Osteoblast (primary cell): ENCODE results near the gene NISCH. TPM values are rescaled to one million over a fixed set of nuclear protein-coding genes. Genes with fewer than 3 reads are reported as not detected.

Source experiments
- DNase-seq: peaks from one replicate; pipeline ENCODE4 v3.0.0; 2011; ENCODE audit warnings: low spot score, mixed read lengths; ENCODE audit not compliant: insufficient read length; ENCODE audit errors: missing footprints
- H2AFZ ChIP-seq: 2 replicates; pipeline ENCODE4 v1.6.0; 2011; ENCODE audit warnings: mild to moderate bottlenecking, low read length
- H3K27ac ChIP-seq: 2 replicates; pipeline ENCODE4 v1.5.1; 2011; ENCODE audit warnings: mild to moderate bottlenecking, low read depth, low read length, moderate library complexity
- H3K27me3 ChIP-seq: 2 replicates; pipeline ENCODE4 v1.6.0; 2012; ENCODE audit warnings: mild to moderate bottlenecking, control low read depth, inconsistent platforms, low read length, moderate library complexity; ENCODE audit not compliant: insufficient read depth
- H3K36me3 ChIP-seq: 2 replicates; pipeline ENCODE4 v1.5.1; 2011; ENCODE audit warnings: mild to moderate bottlenecking, low read length, control low read depth, moderate library complexity; ENCODE audit not compliant: insufficient read depth
- H3K4me1 ChIP-seq: 2 replicates; pipeline ENCODE4 v1.5.1; 2011; ENCODE audit warnings: mild to moderate bottlenecking, low read length, control low read depth, moderate library complexity; ENCODE audit not compliant: insufficient read depth
- H3K4me2 ChIP-seq: 2 replicates; pipeline ENCODE4 v1.6.0; 2011; ENCODE audit warnings: mild to moderate bottlenecking, low read length; ENCODE audit not compliant: insufficient read depth
- H3K4me3 ChIP-seq: fragments of 200-600 bp; sonication (generic); 3 replicates; pipeline ENCODE4 v1.5.1; 2012; ENCODE audit warnings: mild to moderate bottlenecking, low read length, inconsistent platforms; ENCODE audit not compliant: insufficient read depth
- H3K79me2 ChIP-seq: 2 replicates; pipeline ENCODE4 v1.6.0; 2012; ENCODE audit warnings: mild to moderate bottlenecking, low read length, control low read depth, inconsistent platforms; ENCODE audit not compliant: insufficient read depth
- H3K9me3 ChIP-seq: 2 replicates; pipeline ENCODE4 v1.5.1; 2011; ENCODE audit warnings: low read depth, low read length, control low read depth
- H4K20me1 ChIP-seq: 2 replicates; pipeline ENCODE4 v1.6.0; 2012; ENCODE audit warnings: mild to moderate bottlenecking, low read length, control low read depth; ENCODE audit not compliant: insufficient read depth
- total RNA-seq: library from RNA; depleted of rRNA; stranded (reverse); fragments of >200 nt; gene quantifications from 2 replicates; pipeline ENCODE4 v1.2.3, GENCODE V29; 2012
- TF ChIP-seq, protein P1 (sequence below): IDR thresholded peaks from 2 replicates; pipeline ENCODE4 v1.5.1; 2011; ENCODE audit warnings: mild to moderate bottlenecking, low read depth, low read length, moderate library complexity; ENCODE audit errors: extremely low read depth

Gene NISCH
- total RNA-seq, 1 donor = 83.2 TPM

DNA sequence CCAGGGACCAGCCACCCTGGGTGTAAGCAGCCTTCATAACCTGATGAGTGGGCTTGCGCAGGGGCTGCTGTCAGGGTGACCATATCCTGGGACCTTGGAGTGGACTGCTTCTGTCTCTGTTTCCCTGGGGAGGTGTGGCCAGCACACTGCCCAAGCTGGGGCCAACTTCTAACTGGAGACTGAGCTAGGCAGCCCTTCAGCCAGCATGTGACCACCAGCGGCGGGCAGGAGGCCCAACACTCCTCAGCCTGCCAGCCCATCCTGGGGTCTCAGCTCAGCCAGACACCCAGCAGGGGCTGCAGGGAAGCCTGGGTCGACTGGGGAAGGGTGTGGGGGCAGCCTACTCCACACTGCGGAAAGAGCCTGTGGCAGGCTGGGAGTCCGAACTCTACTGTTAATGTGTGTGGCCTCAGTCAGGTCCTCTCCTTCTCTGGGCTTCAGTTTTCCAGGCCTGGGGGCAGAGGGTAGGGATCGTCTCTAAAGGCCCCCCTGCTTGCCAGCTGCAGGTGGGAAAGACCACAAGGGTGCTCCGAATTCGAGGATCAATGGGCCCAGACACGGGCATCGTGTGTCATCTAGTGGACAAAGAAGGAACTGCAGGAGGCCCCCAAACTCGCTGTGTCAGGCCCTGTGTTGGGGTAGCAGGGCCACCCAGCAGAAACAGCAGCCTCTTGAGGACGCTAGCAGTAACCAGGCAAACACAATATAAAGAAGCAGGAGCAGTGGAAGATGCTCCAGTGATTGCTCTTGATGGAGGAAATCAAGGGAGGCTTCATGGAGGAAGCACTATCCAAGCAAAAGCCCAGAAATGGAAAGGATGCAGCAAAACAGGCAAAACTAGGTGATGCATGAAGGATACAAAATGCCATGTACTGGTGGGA is 8.5 kb upstream of the NISCH start:
- H4K20me1 ChIP-seq = no peaks in the 10 kb centered on the region
- no peak overlapping the region for H3K27ac ChIP-seq
- no peak overlapping the region for H3K4me2 ChIP-seq
- H3K4me1 ChIP-seq = no peaks in the 10 kb centered on the region
- no peaks in the 10 kb centered on the region for H3K27me3 ChIP-seq
- H3K36me3 ChIP-seq = no peaks in the 10 kb centered on the region
- no peak overlapping the region for H3K4me3 ChIP-seq
- TF ChIP-seq, protein P1, sequence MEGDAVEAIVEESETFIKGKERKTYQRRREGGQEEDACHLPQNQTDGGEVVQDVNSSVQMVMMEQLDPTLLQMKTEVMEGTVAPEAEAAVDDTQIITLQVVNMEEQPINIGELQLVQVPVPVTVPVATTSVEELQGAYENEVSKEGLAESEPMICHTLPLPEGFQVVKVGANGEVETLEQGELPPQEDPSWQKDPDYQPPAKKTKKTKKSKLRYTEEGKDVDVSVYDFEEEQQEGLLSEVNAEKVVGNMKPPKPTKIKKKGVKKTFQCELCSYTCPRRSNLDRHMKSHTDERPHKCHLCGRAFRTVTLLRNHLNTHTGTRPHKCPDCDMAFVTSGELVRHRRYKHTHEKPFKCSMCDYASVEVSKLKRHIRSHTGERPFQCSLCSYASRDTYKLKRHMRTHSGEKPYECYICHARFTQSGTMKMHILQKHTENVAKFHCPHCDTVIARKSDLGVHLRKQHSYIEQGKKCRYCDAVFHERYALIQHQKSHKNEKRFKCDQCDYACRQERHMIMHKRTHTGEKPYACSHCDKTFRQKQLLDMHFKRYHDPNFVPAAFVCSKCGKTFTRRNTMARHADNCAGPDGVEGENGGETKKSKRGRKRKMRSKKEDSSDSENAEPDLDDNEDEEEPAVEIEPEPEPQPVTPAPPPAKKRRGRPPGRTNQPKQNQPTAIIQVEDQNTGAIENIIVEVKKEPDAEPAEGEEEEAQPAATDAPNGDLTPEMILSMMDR = peak; percentile 99
- no peaks in the 10 kb centered on the region for H3K9me3 ChIP-seq
- no peak overlapping the region for H2AFZ ChIP-seq
- DNase-seq = peak; percentile 95
- no peaks in the 10 kb centered on the region for H3K79me2 ChIP-seq

DNA sequence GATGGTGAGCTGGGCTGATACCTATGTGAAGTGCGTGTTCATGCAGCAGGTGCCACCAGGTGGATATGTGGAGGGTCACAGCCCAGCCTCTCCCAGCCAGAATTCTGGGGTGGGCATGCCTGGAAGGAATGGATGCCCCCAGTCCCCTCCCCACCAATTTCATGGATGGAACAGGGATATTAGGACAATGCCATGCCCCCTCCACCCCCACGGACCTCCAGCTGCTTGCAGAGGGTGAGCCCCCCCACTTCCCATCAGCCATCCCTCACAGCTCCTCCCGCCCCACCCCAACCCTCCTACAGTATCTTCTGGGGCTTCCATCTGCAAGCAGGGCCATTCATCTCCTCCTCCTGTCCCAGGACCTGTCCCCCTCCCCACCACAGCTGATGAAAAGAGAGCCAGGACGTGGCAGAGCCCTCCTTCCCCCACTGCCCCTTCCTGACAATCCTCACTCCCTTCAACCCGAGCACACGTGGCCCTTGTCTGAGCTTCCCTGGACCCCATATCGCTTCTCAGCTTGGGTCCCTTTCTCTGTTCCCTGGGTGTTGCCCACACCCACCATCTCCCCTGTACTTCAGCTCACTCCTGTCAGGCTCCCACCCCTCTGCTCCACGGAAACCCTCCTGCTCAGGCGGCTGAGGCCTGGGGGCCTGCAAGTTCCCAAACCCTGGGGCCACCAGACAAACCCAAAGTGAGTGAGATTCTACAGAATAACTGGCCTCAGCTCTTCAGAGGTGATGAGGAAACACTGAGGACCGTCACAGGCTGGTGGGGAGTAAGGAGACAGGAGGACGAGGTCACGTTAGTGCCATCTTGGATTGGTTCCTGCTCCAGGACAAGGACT is 7.7 kb upstream of the NISCH start:
- no peaks in the 10 kb centered on the region for H3K4me1 ChIP-seq
- H3K36me3 ChIP-seq = no peaks in the 10 kb centered on the region
- no peaks in the 10 kb centered on the region for H4K20me1 ChIP-seq
- no peaks in the 10 kb centered on the region for H3K27me3 ChIP-seq
- H3K9me3 ChIP-seq = no peaks in the 10 kb centered on the region
- DNase-seq = peak; percentile 65
- no peak overlapping the region for H2AFZ ChIP-seq
- TF ChIP-seq, protein P1 = no peak
- no peak overlapping the region for H3K4me2 ChIP-seq
- H3K4me3 ChIP-seq = no peak overlapping the region
- no peaks in the 10 kb centered on the region for H3K79me2 ChIP-seq
- no peak overlapping the region for H3K27ac ChIP-seq

DNA sequence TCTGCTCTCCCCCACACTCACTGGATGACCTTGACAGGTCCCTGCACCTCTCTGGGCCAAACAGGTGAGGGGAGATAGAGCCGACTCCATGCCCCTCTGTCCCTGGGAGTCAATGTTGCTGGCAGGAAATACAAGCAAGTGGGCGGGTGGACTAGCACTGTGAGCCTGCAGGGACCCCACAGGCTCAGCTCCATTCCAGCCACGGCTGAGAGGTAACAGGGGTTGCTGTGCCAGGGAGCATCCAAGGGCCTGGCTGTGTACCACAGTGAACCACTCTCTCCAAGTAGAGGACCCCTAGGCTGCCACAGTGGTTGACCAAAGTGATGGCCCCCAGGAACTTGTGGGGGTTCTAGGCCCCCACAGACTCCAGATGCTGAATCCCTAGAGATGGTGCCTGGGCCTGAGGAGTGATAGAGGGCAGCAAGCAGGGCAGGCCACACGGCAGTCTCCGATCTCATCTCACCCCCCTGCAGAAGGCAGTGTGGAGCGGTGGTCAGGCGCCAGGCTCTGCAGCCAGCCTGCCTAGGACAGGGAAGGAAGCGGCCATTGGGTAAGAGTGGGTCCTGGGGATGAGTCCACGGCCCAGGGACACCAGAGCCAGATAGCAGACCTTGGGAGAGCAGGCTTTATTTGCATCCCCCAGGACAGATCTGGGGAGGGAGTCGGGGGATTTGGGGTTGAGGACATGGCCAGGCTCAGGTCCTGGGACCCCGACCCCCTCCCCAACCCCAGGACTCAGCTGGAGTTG is 4.7 kb upstream of the NISCH start:
- H3K4me1 ChIP-seq = peaks cover 6% of the 10 kb centered on the region
- H3K27me3 ChIP-seq = no peaks in the 10 kb centered on the region
- H3K79me2 ChIP-seq = peaks cover 6% of the 10 kb centered on the region
- no peaks in the 10 kb centered on the region for H3K9me3 ChIP-seq
- peak; percentile 81 for DNase-seq
- no peaks in the 10 kb centered on the region for H4K20me1 ChIP-seq
- no peak overlapping the region for H3K4me3 ChIP-seq
- H2AFZ ChIP-seq = no peak overlapping the region
- no peak overlapping the region for H3K4me2 ChIP-seq
- H3K36me3 ChIP-seq = no peaks in the 10 kb centered on the region
- H3K27ac ChIP-seq = no peak overlapping the region
- TF ChIP-seq, protein P1 = no peak
